Brain microvascular endothelial cell (primary cell): ENCODE data around the gene GNPTAB.

ENCODE experiments used
- DNase-seq: peaks from one replicate; pipeline ENCODE4 v3.0.0-alpha.2; 2020
- H3K27ac ChIP-seq: fragments of 250-450 bp; sonication (Bioruptor Pico); 2 replicates; pipeline ENCODE4 v1.5.1; 2020; ENCODE audit warnings: mild to moderate bottlenecking, moderate library complexity
- H3K27me3 ChIP-seq: fragments of 250-450 bp; sonication (Bioruptor Pico); replicated peaks from 2 replicates; pipeline ENCODE4 v1.5.1; 2020; ENCODE audit warnings: mild to moderate bottlenecking
- H3K36me3 ChIP-seq: fragments of 250-450 bp; sonication (Bioruptor Pico); replicated peaks from 2 replicates; pipeline ENCODE4 v1.5.1; 2020; ENCODE audit warnings: mild to moderate bottlenecking
- H3K4me3 ChIP-seq: 2 replicates; pipeline ENCODE4 v1.5.1; 2011; ENCODE audit warnings: low read depth, mild to moderate bottlenecking, control low read depth, low read length, moderate library complexity
- in situ Hi-C: cut with HindIII; loops from 2 replicates; pipeline ENCODE4 v1.10.0; 2017; ENCODE audit warnings: low sequenced_read_pairs, low pct_ligation_motif_present
- TF ChIP-seq, protein P1 (sequence below): IDR thresholded peaks from 2 replicates; pipeline ENCODE4 v1.5.1; 2011; ENCODE audit warnings: low read depth, mild to moderate bottlenecking, moderate library complexity, low read length, control low read depth, inconsistent platforms; ENCODE audit errors: missing control alignments

The GNPTAB gene

DNA sequence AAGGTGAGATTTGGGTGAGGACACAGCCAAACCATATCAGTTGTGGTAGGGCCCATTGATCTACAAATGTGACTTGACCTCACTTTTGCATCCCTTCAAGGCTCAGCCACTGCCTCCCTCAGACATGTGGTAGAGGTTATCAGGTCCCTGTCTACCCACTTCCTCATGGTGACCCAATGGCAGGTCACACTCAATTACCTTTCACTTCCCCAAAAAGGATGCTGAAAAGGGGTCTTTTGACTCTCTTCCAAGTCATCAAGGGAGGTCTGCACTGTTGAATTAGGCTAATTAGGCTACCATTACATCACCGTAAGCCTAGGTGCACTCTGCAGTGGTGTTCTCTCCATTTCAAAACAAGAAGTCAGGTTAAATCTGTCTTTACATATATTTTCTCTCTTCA, 24.0 kb upstream of the GNPTAB start:
- Histone ChIP-seq H3K36me3 (no peaks in the 10 kb centered on the region), H3K27me3 (no peaks in the 10 kb centered on the region), H3K4me3 (no peak overlapping the region), H3K27ac (no peak overlapping the region)
- in situ Hi-C loops: no loop called here
- TF ChIP-seq, protein P1, sequence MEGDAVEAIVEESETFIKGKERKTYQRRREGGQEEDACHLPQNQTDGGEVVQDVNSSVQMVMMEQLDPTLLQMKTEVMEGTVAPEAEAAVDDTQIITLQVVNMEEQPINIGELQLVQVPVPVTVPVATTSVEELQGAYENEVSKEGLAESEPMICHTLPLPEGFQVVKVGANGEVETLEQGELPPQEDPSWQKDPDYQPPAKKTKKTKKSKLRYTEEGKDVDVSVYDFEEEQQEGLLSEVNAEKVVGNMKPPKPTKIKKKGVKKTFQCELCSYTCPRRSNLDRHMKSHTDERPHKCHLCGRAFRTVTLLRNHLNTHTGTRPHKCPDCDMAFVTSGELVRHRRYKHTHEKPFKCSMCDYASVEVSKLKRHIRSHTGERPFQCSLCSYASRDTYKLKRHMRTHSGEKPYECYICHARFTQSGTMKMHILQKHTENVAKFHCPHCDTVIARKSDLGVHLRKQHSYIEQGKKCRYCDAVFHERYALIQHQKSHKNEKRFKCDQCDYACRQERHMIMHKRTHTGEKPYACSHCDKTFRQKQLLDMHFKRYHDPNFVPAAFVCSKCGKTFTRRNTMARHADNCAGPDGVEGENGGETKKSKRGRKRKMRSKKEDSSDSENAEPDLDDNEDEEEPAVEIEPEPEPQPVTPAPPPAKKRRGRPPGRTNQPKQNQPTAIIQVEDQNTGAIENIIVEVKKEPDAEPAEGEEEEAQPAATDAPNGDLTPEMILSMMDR: no peak
- no peak for DNase-seq

DNA sequence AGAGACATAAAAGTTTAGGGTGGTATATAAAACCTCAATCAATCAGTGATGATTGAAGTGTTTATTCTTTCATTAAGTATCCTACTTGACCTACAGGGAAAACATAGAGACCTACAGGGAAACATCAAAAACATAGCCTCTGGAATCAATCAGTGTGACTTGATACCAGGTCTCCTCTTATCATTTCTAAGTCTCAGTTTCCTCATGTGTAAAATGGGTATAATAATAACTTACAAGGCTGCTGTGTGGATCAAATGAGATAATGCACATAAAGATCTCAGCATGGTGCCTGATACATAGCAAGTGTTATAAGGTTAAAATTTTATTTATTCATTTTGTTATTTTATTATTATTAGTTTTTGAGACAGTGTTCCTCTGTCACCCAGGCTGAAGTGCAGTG, 22.2 kb upstream of the GNPTAB start:
- Histone ChIP-seq H3K27ac (no peak overlapping the region), H3K36me3 (no peaks in the 10 kb centered on the region), H3K4me3 (no peak overlapping the region), H3K27me3 (no peaks in the 10 kb centered on the region)
- no peak for DNase-seq
- TF ChIP-seq, protein P1: no peak
- in situ Hi-C loops: no loop called here

DNA sequence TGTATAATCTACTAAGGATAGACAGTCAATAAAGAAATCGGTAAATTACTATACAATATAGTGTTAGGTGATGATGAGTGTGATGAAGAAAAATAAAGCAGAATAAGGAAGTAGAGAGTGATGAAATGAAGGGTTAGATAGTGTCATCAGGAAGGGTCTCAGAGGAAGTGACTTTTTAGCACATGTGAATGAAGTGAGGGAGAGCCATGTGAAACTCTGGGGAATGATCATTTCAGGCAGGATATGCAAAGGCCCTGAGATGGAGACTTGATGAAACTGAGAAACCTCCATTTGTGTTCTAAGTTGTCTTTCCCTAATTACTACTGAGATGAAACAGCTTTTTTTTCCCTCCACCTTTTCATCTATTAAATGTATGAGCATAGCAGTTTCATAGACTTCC, 19.4 kb upstream of the GNPTAB start:
- H3K27me3 ChIP-seq: no peaks in the 10 kb centered on the region
- TF ChIP-seq, protein P1: no peak
- in situ Hi-C loops: no loop called here
- H3K27ac ChIP-seq: no peak overlapping the region
- H3K4me3 ChIP-seq: no peak overlapping the region
- DNase-seq: no peak
- H3K36me3 ChIP-seq: no peaks in the 10 kb centered on the region

DNA sequence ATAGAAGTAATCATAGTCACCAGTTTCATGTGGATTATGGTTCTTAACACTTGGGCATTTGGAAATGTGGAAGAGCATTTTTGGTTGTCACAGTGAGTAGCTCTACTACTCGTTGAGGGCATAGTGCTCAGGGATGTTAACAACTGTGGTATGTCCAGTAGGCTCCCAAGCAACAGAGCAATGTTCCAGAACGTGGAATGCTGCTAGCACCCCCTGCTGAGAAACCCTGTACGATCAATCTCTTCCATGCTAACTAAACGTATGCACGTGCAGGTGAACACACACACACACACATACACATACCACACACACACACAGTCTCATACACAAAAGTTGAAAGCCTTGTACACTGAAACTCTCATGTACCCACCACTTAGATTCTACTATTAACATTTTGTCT, 16.6 kb upstream of the GNPTAB start:
- no peaks in the 10 kb centered on the region for H3K27me3 ChIP-seq

DNA sequence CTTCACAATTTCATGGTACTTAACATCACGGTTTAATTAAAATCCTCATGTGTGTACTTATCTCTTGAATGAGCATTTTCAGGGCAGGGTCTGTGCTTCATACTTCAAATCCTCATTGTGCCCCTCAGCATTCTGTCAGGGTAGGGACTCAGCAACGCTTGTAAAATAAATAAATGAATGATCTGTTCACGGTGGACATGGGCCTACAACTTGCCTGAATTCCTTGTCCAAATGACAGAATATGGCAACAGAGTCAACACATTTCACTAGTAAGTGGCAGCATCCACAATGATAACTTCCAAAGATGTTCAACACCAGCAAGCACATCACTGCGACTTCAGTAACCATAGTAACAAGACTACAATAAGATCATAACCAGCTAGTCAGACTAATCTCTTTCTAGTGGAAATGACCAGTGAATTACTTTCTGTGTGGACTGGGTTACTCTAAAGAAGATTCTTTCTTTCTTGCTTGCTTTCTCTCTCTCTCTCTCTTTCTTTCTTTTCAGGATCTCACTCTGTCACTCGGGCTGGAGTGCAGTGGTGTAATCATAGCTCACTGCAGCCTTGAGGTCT, 14.5 kb upstream of the GNPTAB start:
- H3K27ac ChIP-seq: no peak overlapping the region
- H3K36me3 ChIP-seq: no peaks in the 10 kb centered on the region
- TF ChIP-seq, protein P1: no peak
- no peak overlapping the region for H3K4me3 ChIP-seq
- DNase-seq: no peak
- no peaks in the 10 kb centered on the region for H3K27me3 ChIP-seq
- in situ Hi-C loops: no loop called here

More for the DNA sequence above, 16.6 kb upstream of the GNPTAB start:
- Histone ChIP-seq H3K36me3 (no peaks in the 10 kb centered on the region), H3K4me3 (no peak overlapping the region), H3K27ac (no peak overlapping the region)
- TF ChIP-seq, protein P1: no peak
- in situ Hi-C loops: no loop called here
- DNase-seq: no peak

DNA sequence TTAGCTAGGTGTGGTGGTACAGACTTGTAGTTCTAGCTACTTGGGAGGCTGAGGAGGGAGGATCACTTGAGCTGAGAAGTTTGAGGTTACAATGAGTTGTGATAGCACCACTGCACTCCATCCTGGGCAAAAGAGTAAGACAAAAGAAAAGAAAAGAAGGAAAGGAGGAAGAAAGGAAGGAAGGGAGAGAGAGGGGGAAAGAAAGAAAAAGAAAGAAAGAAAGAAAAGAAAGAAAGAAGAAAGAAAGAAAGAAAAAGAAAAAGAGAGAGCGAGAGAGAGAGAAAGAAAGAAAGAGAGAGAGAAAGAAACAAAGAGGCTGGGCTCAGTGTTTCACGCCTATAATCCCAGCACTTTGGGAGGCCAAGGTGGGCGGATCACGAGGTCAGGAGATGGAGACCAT, 10.3 kb upstream of the GNPTAB start:
- Histone ChIP-seq H3K4me3 (no peak overlapping the region), H3K27me3 (no peaks in the 10 kb centered on the region), H3K27ac (no peak overlapping the region), H3K36me3 (no peaks in the 10 kb centered on the region)
- DNase-seq: no peak
- TF ChIP-seq, protein P1: no peak
- in situ Hi-C loops: no loop called here
